Activated naive CD8-positive, alpha-beta T cell treated with anti-CD3 and anti-CD28 coated beads, Interleukin-2, amount 50 U/mL, for 24 hours (primary cell): ENCODE measurements around the gene AJUBA.

Source experiments
- ATAC-seq: fragments of 150-1000 bp; cut with Tn5 transposase; one replicate; pipeline ENCODE4 v1.10.0; 2021
- DNase-seq: peaks from one replicate; pipeline ENCODE4 v3.0.0; 2021
- H3K27ac Mint-ChIP-seq: one replicate; pipeline ENCODE4 v1.8.0; 2021; ENCODE audit warnings: mild to moderate bottlenecking, mixed read lengths
- H3K27me3 Mint-ChIP-seq: one replicate; pipeline ENCODE4 v1.8.0; 2021; ENCODE audit warnings: mixed read lengths
- H3K36me3 Mint-ChIP-seq: one replicate; pipeline ENCODE4 v1.8.0; 2021; ENCODE audit warnings: low read depth, mixed read lengths
- H3K4me1 Mint-ChIP-seq: one replicate; pipeline ENCODE4 v1.8.0; 2021; ENCODE audit warnings: mixed read lengths
- H3K4me3 Mint-ChIP-seq: one replicate; pipeline ENCODE4 v1.8.0; 2021; ENCODE audit warnings: mild to moderate bottlenecking, moderate library complexity, mixed read lengths
- H3K9me3 Mint-ChIP-seq: one replicate; pipeline ENCODE4 v1.8.0; 2021; ENCODE audit warnings: mixed read lengths

Gene AJUBA

GRCh38 chr14:22996768-22997654 is 14.7 kb upstream of the AJUBA start:
- DNase-seq (no peak), ATAC-seq (no peak)
- Mint-ChIP-seq H3K4me1 (peaks cover 2% of the 10 kb centered on the region), H3K9me3 (no peaks in the 10 kb centered on the region), H3K36me3 (no peaks in the 10 kb centered on the region), H3K4me3 (no peak overlapping the region), H3K27ac (no peak overlapping the region), H3K27me3 (no peaks in the 10 kb centered on the region)

GRCh38 chr14:22995889-22996625 is 13.7 kb upstream of the AJUBA start:
- Mint-ChIP-seq H3K27ac (no peak overlapping the region), H3K36me3 (no peaks in the 10 kb centered on the region), H3K27me3 (no peaks in the 10 kb centered on the region), H3K4me1 (peaks cover 2% of the 10 kb centered on the region), H3K4me3 (no peak overlapping the region), H3K9me3 (no peaks in the 10 kb centered on the region)
- ATAC-seq (no peak), DNase-seq (no peak)

- peak; percentile 20 for DNase-seq
- no peaks in the 10 kb centered on the region for H3K9me3 Mint-ChIP-seq
- H3K36me3 Mint-ChIP-seq, result no peaks in the 10 kb centered on the region
- no peaks in the 10 kb centered on the region for H3K27me3 Mint-ChIP-seq
- peak; percentile 73 for ATAC-seq
- H3K27ac Mint-ChIP-seq, result no peak overlapping the region
- H3K4me1 Mint-ChIP-seq, result no peaks in the 10 kb centered on the region
- H3K4me3 Mint-ChIP-seq, result no peak overlapping the region
These were observed 12.5 kb upstream of the AJUBA start for GRCh38 chr14:22994762-22995275.

- no peaks in the 10 kb centered on the region for H3K27me3 Mint-ChIP-seq
- H3K4me3 Mint-ChIP-seq, result no peak overlapping the region
- ATAC-seq (no peak), DNase-seq (no peak)
- no peak overlapping the region for H3K27ac Mint-ChIP-seq
- H3K9me3 Mint-ChIP-seq, result no peaks in the 10 kb centered on the region
- no peaks in the 10 kb centered on the region for H3K4me1 Mint-ChIP-seq
- H3K36me3 Mint-ChIP-seq, result no peaks in the 10 kb centered on the region
These were observed 11.2 kb upstream of the AJUBA start for GRCh38 chr14:22993517-22993916.

- Mint-ChIP-seq H3K9me3 (no peaks in the 10 kb centered on the region), H3K4me3 (no peak overlapping the region), H3K27me3 (no peaks in the 10 kb centered on the region), H3K36me3 (no peaks in the 10 kb centered on the region), H3K27ac (no peak overlapping the region), H3K4me1 (no peaks in the 10 kb centered on the region)
- DNase-seq (no peak), ATAC-seq (no peak)
These were observed 9.5 kb upstream of the AJUBA start for GRCh38 chr14:22991852-22992251.

GRCh38 chr14:22987291-22987690 is 4.9 kb upstream of the AJUBA start:
- Mint-ChIP-seq H3K4me1 (no peaks in the 10 kb centered on the region), H3K27me3 (no peaks in the 10 kb centered on the region), H3K36me3 (no peaks in the 10 kb centered on the region), H3K9me3 (no peaks in the 10 kb centered on the region), H3K27ac (no peak overlapping the region), H3K4me3 (no peak overlapping the region)
- DNase-seq (no peak), ATAC-seq (no peak)

- ATAC-seq (peak; percentile 55), DNase-seq (peak; percentile 90)
- H3K27me3 Mint-ChIP-seq, result no peaks in the 10 kb centered on the region
- no peaks in the 10 kb centered on the region for H3K36me3 Mint-ChIP-seq
- no peak overlapping the region for H3K27ac Mint-ChIP-seq
- H3K4me3 Mint-ChIP-seq, result no peak overlapping the region
- H3K4me1 Mint-ChIP-seq, result no peaks in the 10 kb centered on the region
- no peaks in the 10 kb centered on the region for H3K9me3 Mint-ChIP-seq
These were observed 4.2 kb upstream of the AJUBA start for GRCh38 chr14:22986508-22987054.

- Mint-ChIP-seq H3K9me3 (no peaks in the 10 kb centered on the region), H3K4me1 (no peaks in the 10 kb centered on the region), H3K27ac (no peak overlapping the region), H3K4me3 (no peak overlapping the region), H3K36me3 (no peaks in the 10 kb centered on the region), H3K27me3 (peaks cover under 1% of the 10 kb centered on the region)
- ATAC-seq, result no peak
- no peak for DNase-seq
These were observed 3.6 kb upstream of the AJUBA start for GRCh38 chr14:22985894-22986507.

- Mint-ChIP-seq H3K36me3 (no peaks in the 10 kb centered on the region), H3K27me3 (peaks cover 3% of the 10 kb centered on the region), H3K4me3 (no peak overlapping the region), H3K27ac (no peak overlapping the region), H3K4me1 (peaks cover 3% of the 10 kb centered on the region), H3K9me3 (no peaks in the 10 kb centered on the region)
- no peak for DNase-seq
- no peak for ATAC-seq
These were observed 2.8 kb upstream of the AJUBA start for GRCh38 chr14:22984959-22985658.

- Mint-ChIP-seq H3K4me1 (peaks cover 6% of the 10 kb centered on the region), H3K36me3 (no peaks in the 10 kb centered on the region), H3K9me3 (no peaks in the 10 kb centered on the region), H3K27ac (no peak overlapping the region), H3K4me3 (no peak overlapping the region), H3K27me3 (peaks cover 9% of the 10 kb centered on the region)
- ATAC-seq (no peak), DNase-seq (no peak)
These were observed 375 bp downstream of the AJUBA start for GRCh38 chr14:22981876-22982476.

- ATAC-seq (no peak), DNase-seq (peak; percentile 10)
- peaks cover 6% of the 10 kb centered on the region for H3K4me1 Mint-ChIP-seq
These were observed 1.1 kb downstream of the AJUBA start for GRCh38 chr14:22981090-22981875.

GRCh38 chr14:22980672-22981089 is 1.7 kb downstream of the AJUBA start:
- Mint-ChIP-seq H3K27me3 (peaks cover 9% of the 10 kb centered on the region), H3K4me1 (peaks cover 6% of the 10 kb centered on the region), H3K36me3 (no peaks in the 10 kb centered on the region), H3K4me3 (peak overlapping the region; percentile 5), H3K27ac (no peak overlapping the region), H3K9me3 (no peaks in the 10 kb centered on the region)
- ATAC-seq (no peak), DNase-seq (peak; percentile 26)

More at GRCh38 chr14:22981090-22981875, 1.1 kb downstream of the AJUBA start:
- Mint-ChIP-seq H3K4me3 (peak overlapping the region; percentile 5), H3K27ac (no peak overlapping the region), H3K36me3 (no peaks in the 10 kb centered on the region), H3K9me3 (no peaks in the 10 kb centered on the region), H3K27me3 (peaks cover 9% of the 10 kb centered on the region)

- Mint-ChIP-seq H3K27ac (no peak overlapping the region), H3K9me3 (no peaks in the 10 kb centered on the region), H3K36me3 (no peaks in the 10 kb centered on the region), H3K27me3 (peaks cover 9% of the 10 kb centered on the region), H3K4me1 (peaks cover 6% of the 10 kb centered on the region), H3K4me3 (peak overlapping the region; percentile 32)
- no peak for ATAC-seq
- DNase-seq, result no peak
These were observed 2.5 kb downstream of the AJUBA start for GRCh38 chr14:22979748-22980392.
